ENCODE results near the gene MED8. TPM values are rescaled to one million over a fixed set of nuclear protein-coding genes. Genes with fewer than 3 reads are reported as not detected.

Gene MED8
- total and polyA plus RNA-seq, 2 of the 8 experiments (the other 6 are each of a cell fraction or from before 2014, with no cell fraction given), result 7.0 to 20.6 TPM

GRCh38 chr1:43437031-43437973, 47.7 kb upstream of the MED8 start:
- Histone ChIP-seq H4K91ac (replicated peaks; ENCODE audit: insufficient read length, low read length) (no peak overlapping the region), H2BK5ac (ENCODE audit: low read depth, low read length) (no peak overlapping the region; the same call in 1 of the 2 replicates), H2AK5ac (ENCODE audit: low read depth, low read length) (no peak overlapping the region), H2BK15ac (ENCODE audit: low read length) (no peak overlapping the region), H2BK20ac (ENCODE audit: low read length) (no peak overlapping the region), H2BK12ac (ENCODE audit: low read depth, low read length) (no peak overlapping the region), H3K36me3 (ENCODE audit: control insufficient read depth in 2 of 4, insufficient read depth in 4 of 4, low read length in 3 of 4) (peaks cover 0 to 21% (median 7%) of the 10 kb centered on the region in 4 experiments; a peak in 6 of 8 replicates), H4K20me1 (replicated peaks in 1 of 2; ENCODE audit: control insufficient read depth in 1 of 2, insufficient read depth in 2 of 2, low read length in 2 of 2) (peaks cover 0 to 4% of the 10 kb centered on the region in 2 experiments), H4K8ac (ENCODE audit: extremely low read depth, insufficient read depth, low read length) (no peak overlapping the region; the same call in 1 of the 2 replicates), H3K14ac (ENCODE audit: insufficient read length) (no peak overlapping the region), H3K23ac (ENCODE audit: insufficient read length) (no peak overlapping the region), H3K4me2 (ENCODE audit: insufficient read depth in 1 of 2, low read depth in 2 of 2, low read length in 2 of 2) (no peak overlapping the region), H3K23me2 (ENCODE audit: low read depth, low read length) (no peaks in the 10 kb centered on the region), H2BK120ac (replicated peaks; ENCODE audit: low read depth, low read length) (no peak overlapping the region), H2AFZ (ENCODE audit: low read length) (no peak overlapping the region), H3K4ac (replicated peaks; ENCODE audit: insufficient read length, low read depth, low read length) (no peak overlapping the region), H3K79me1 (ENCODE audit: low read depth, low read length) (no peaks in the 10 kb centered on the region), H3K27me3 (replicated peaks in 1 of 4; ENCODE audit: control insufficient read depth in 3 of 4, extremely low read depth in 1 of 4, insufficient read depth in 3 of 4, low read length in 3 of 4) (no peaks in the 10 kb centered on the region), H3K79me2 (ENCODE audit: control insufficient read depth in 1 of 2, insufficient read depth in 2 of 2, low read length in 2 of 2) (no peaks in the 10 kb centered on the region), H3K9me3 (ENCODE audit: insufficient read depth in 2 of 2, low read depth in 1 of 2, low read length in 1 of 2) (no peaks in the 10 kb centered on the region), H3K56ac (replicated peaks; ENCODE audit: insufficient read length, low read depth, low read length) (no peak overlapping the region), H3K4me1 (replicated peaks in 1 of 4; ENCODE audit: control insufficient read depth in 3 of 4, insufficient read depth in 4 of 4, low read length in 3 of 4) (no peaks in the 10 kb centered on the region), H3K18ac (ENCODE audit: extremely low read depth, low read length) (no peak overlapping the region), H3K4me3 (ENCODE audit: extremely low read depth in 1 of 4, insufficient read depth in 2 of 4, low read depth in 3 of 4, low read length in 4 of 4) (no peak overlapping the region), H3K9ac (replicated peaks in 1 of 4; ENCODE audit: extremely low read depth in 1 of 4, low read depth in 3 of 4, low read length in 3 of 4) (no peak overlapping the region), H3K27ac (ENCODE audit: low read depth, low read length) (peak overlapping the region; percentile 40; the same call in 1 of the 2 replicates), H4K5ac (ENCODE audit: insufficient read length, low read depth, low read length) (no peak overlapping the region)
- CTCF ChIA-PET (ENCODE audit: partially characterized antibody), result interaction anchor here (1.1 to 1.4 kb wide), 2 partner anchors 11 to 92 kb away, joined by 3 read pairs; no protein-coding TSS in a partner anchor
- POLR2A ChIA-PET (ENCODE audit: partially characterized antibody), result interaction anchor here (0.8 to 1.3 kb wide), 3 partner anchors 8 to 16 kb away, joined by 3 to 6 read pairs (median 3); partner anchors contain the start of gene HYI
- 93% methylated on average over 20 of the region's 20 CpGs; no CpG with 5 or more reads in 1 of the 2 experiments for WGBS, 2 experiments (ENCODE audit: extremely low coverage in 1 of 2, insufficient coverage in 1 of 2, insufficient read length in 1 of 2, insufficient replicate concordance in 2 of 2, low coverage in 1 of 2, low lambda C conversion rate in 2 of 2, missing lambda C conversion rate in 1 of 2)
- DNase-seq (ENCODE audit: low read depth in 1 of 2, low spot score in 2 of 2) (no peak), FAIRE-seq (no peak)
- TF ChIP-seq HDAC2 (IDR thresholded peaks at IDR 0.05; ENCODE audit: borderline replicate concordance in 1 of 2, low read depth in 2 of 2, low read length in 2 of 2) (no peak), TBP (IDR thresholded peaks at IDR 0.05; ENCODE audit: low read depth, low read length) (no peak), MAFK (IDR thresholded peaks at IDR 0.05; ENCODE audit: low read depth, low read length) (no peak), GABPA (IDR thresholded peaks at IDR 0.05; ENCODE audit: borderline replicate concordance, insufficient read depth, low read length) (no peak), HDAC6 (IDR thresholded peaks at IDR 0.05; ENCODE audit: low read depth, low read length) (no peak), POLR2AphosphoS5 (IDR thresholded peaks at IDR 0.05; ENCODE audit: low read depth, low read length) (no peak), EP300 (IDR thresholded peaks at IDR 0.05; ENCODE audit: borderline replicate concordance in 1 of 2, low read depth in 2 of 2, low read length in 2 of 2) (no peak), BCL11A (IDR thresholded peaks at IDR 0.05; ENCODE audit: low read depth in 2 of 2, low read length in 2 of 2) (no peak), ZNF274 (IDR thresholded peaks at IDR 0.05; ENCODE audit: borderline replicate concordance, extremely low read depth, low read length) (no peak), E2F6 (IDR thresholded peaks at IDR 0.05) (no peak)

Data from H1 (cell line).